Upper lobe of left lung (tissue), 6 donors: ENCODE data around the gene ATP6V0E2. TPM values are rescaled to one million over a fixed set of nuclear protein-coding genes. Genes with fewer than 3 reads are reported as not detected.

Source experiments
- ATAC-seq, 2 donors: fragments of 200-7000 bp; cut with Tn5 transposase; one replicate each; pipeline ENCODE4 v1.9.1; 2022; ENCODE audit warnings: mild to moderate bottlenecking in 2 of 2, moderate library complexity in 2 of 2; ENCODE audit not compliant: low FRiP score in 2 of 2
- DNase-seq, 2 donors: peaks; one replicate each; pipeline ENCODE4 v3.0.0-alpha.2; 2019 to 2020
- H3K27ac ChIP-seq, 4 donors: fragments of 200-600 bp; sonication (generic); one replicate each; pipeline ENCODE4 v1.5.1; 2016 to 2019
- H3K27me3 ChIP-seq, 4 donors: fragments of 200-600 bp; sonication (generic); one replicate each; pipeline ENCODE4 v1.5.1; 2017 to 2019
- H3K36me3 ChIP-seq, 4 donors: fragments of 200-600 bp; sonication (generic); one replicate each; pipeline ENCODE4 v1.5.1; 2016 to 2019
- H3K4me1 ChIP-seq, 4 donors: fragments of 200-600 bp; sonication (generic); one replicate each; pipeline ENCODE4 v1.5.1; 2018 to 2019
- H3K4me3 ChIP-seq, 4 donors: fragments of 200-600 bp; sonication (generic); one replicate each; pipeline ENCODE4 v1.5.1; 2017 to 2019; ENCODE audit warnings: mild to moderate bottlenecking in 2 of 4, moderate library complexity in 1 of 4
- H3K9me3 ChIP-seq, 4 donors: fragments of 200-600 bp; sonication (generic); one replicate each; pipeline ENCODE4 v1.5.1; 2018 to 2019
- CTCF ChIP-seq, 6 experiments: fragments of 450-650 bp in 4 of 6; fragments of 200-600 bp in 2 of 6; sonication (generic) in 2 of 6; IDR thresholded peaks; one replicate each; pipeline ENCODE4 v1.5.1; 2016 to 2019; ENCODE audit warnings: antibody characterized with exemption in 6 of 6
- EP300 ChIP-seq, 4 donors: sonication (generic); formaldehyde crosslinking; IDR thresholded peaks; one replicate each; pipeline ENCODE4 v1.5.1; 2017; ENCODE audit warnings: antibody characterized with exemption in 4 of 4, control low read depth in 2 of 4
- POLR2A ChIP-seq, 4 donors: fragments of 450-650 bp; IDR thresholded peaks; one replicate each; pipeline ENCODE4 v1.5.1; 2016 to 2017; ENCODE audit warnings: antibody characterized with exemption in 4 of 4, mild to moderate bottlenecking in 2 of 4
- POLR2AphosphoS5 ChIP-seq, 2 donors: sonication (generic); formaldehyde crosslinking; IDR thresholded peaks; one replicate each; pipeline ENCODE4 v1.5.1; 2017; ENCODE audit warnings: antibody characterized with exemption in 2 of 2
- WGBS, 2 donors: methylation state at CpG; one replicate each; pipeline ENCODE4 v1.1.5; 2017 to 2018; 5-methylcytosine and 5-hydroxymethylcytosine counted together
- total RNA-seq, 6 donors: library from RNA; depleted of rRNA in 4 of 6; stranded (reverse); fragments of >200 nt in 4 of 6; gene quantifications; one replicate each; pipeline versions ENCODE4 v1.1.0 to v1.2.1, GENCODE V29; 2016 to 2021
- donor health status: DM: no; HTN: no; CAD: no; lungs with moderate emphysema.
- donor health status: DM: no; HTN: yes; CAD: no; lungs with severe emphysema.

ATP6V0E2 gene
- total RNA-seq, 6 donors from 2014 or later: 5.2 to 34.1 (median 25.2) TPM

GRCh38 chr7:149851449-149851848 lies 22.3 kb upstream of the ATP6V0E2 start:
- Histone ChIP-seq H3K4me1 (peaks cover 4 to 15% (median 7%) of the 10 kb centered on the region in 4 donors), H3K4me3 (no peak overlapping the region), H3K27ac (no peak overlapping the region), H3K9me3 (no peaks in the 10 kb centered on the region), H3K36me3 (peaks cover 0 to 37% (median 10%) of the 10 kb centered on the region in 4 donors), H3K27me3 (no peaks in the 10 kb centered on the region)
- no peak for TF ChIP-seq POLR2AphosphoS5 (IDR thresholded peaks at IDR 0.05)
- TF ChIP-seq EP300 (IDR thresholded peaks at IDR 0.05): no peak
- no peak for TF ChIP-seq CTCF (IDR thresholded peaks at IDR 0.05)
- no peak for TF ChIP-seq POLR2A (IDR thresholded peaks at IDR 0.05)
- DNase-seq (no peak), ATAC-seq (no peak)
- WGBS, 2 donors: 93% methylated on average over 9 of the region's 9 CpGs

GRCh38 chr7:149853157-149853556 lies 20.6 kb upstream of the ATP6V0E2 start:
- no peak for ATAC-seq
- Histone ChIP-seq H3K36me3 (peaks cover 0 to 33% (median 6%) of the 10 kb centered on the region in 4 donors), H3K9me3 (no peaks in the 10 kb centered on the region), H3K4me3 (no peak overlapping the region), H3K27me3 (no peaks in the 10 kb centered on the region), H3K4me1 (peaks cover 4 to 15% (median 7%) of the 10 kb centered on the region in 4 donors), H3K27ac (no peak overlapping the region)
- 94 to 95% methylated on average over 9 of the region's 9 CpGs for WGBS, 2 donors
- TF ChIP-seq CTCF (IDR thresholded peaks at IDR 0.05) (no peak), POLR2AphosphoS5 (IDR thresholded peaks at IDR 0.05) (no peak), POLR2A (IDR thresholded peaks at IDR 0.05) (no peak), EP300 (IDR thresholded peaks at IDR 0.05) (no peak)
- DNase-seq: no peak

- no peak for TF ChIP-seq POLR2A (IDR thresholded peaks at IDR 0.05)
- no peak for TF ChIP-seq CTCF (IDR thresholded peaks at IDR 0.05)
- TF ChIP-seq POLR2AphosphoS5 (IDR thresholded peaks at IDR 0.05): no peak
- TF ChIP-seq EP300 (IDR thresholded peaks at IDR 0.05): no peak
- 48 to 68% methylated on average over 7 to 13 of the region's 13 CpGs for WGBS, 2 donors
- H3K4me3 ChIP-seq: no peak overlapping the region
- no peaks in the 10 kb centered on the region for H3K27me3 ChIP-seq
- H3K27ac ChIP-seq: no peak overlapping the region
- DNase-seq (peak in 1 of 2 donors; percentile 83), ATAC-seq (peak; percentile 46 to 71)
- H3K9me3 ChIP-seq: no peaks in the 10 kb centered on the region
- H3K36me3 ChIP-seq: peaks cover 0 to 27% (median 10%) of the 10 kb centered on the region in 4 donors
- H3K4me1 ChIP-seq: peaks cover 4 to 15% (median 7%) of the 10 kb centered on the region in 4 donors
Measured at GRCh38 chr7:149854611-149855360, 19.0 kb upstream of the ATP6V0E2 start.

- no peaks in the 10 kb centered on the region for H3K27me3 ChIP-seq
- no peak for DNase-seq
- TF ChIP-seq EP300 (IDR thresholded peaks at IDR 0.05) (no peak), CTCF (IDR thresholded peaks at IDR 0.05) (no peak), POLR2A (IDR thresholded peaks at IDR 0.05) (no peak), POLR2AphosphoS5 (IDR thresholded peaks at IDR 0.05) (no peak)
Measured at GRCh38 chr7:149855361-149856305, 18.1 kb upstream of the ATP6V0E2 start.

More at GRCh38 chr7:149855361-149856305, 18.1 kb upstream of the ATP6V0E2 start:
- H3K4me3 ChIP-seq: no peak overlapping the region
- H3K27ac ChIP-seq: no peak overlapping the region
- peaks cover 4 to 15% (median 7%) of the 10 kb centered on the region in 4 donors for H3K4me1 ChIP-seq
- H3K36me3 ChIP-seq: peaks cover 0 to 30% (median 12%) of the 10 kb centered on the region in 4 donors
- peak in 1 of 2 donors; percentile 16 for ATAC-seq
- no peaks in the 10 kb centered on the region for H3K9me3 ChIP-seq
- WGBS, 2 donors: 74 to 77% methylated on average over 14 to 16 of the region's 16 CpGs
